Activated CD4-positive, alpha-beta T cell treated with anti-CD3 and anti-CD28 coated beads, Interleukin-2, amount 10 ng/mL, durations not matched to agents 7 days and 5 days (primary cell): ENCODE measurements around the gene SEMA4A. TPM values are rescaled to one million over a fixed set of nuclear protein-coding genes. Genes with fewer than 3 reads are reported as not detected.

Experiments used
- CTCF ChIA-PET: fragments of 350-600 bp; sonication (Branson Sonifier 250); formaldehyde crosslinking; loops from one replicate; lab custom pipeline; 2021; ENCODE audit warnings: antibody characterized with exemption; lab: Charles Lee
- POLR2A ChIA-PET: fragments of 350-600 bp; sonication (Branson Sonifier 250); formaldehyde crosslinking; loops from one replicate; lab custom pipeline; 2021; ENCODE audit warnings: antibody characterized with exemption; lab: Charles Lee
- DNase-seq: peaks from one replicate; pipeline ENCODE4 v3.0.0-alpha.2; 2020
- H3K27ac Mint-ChIP-seq: one replicate; pipeline ENCODE4 v1.8.0; 2021; ENCODE audit warnings: mild to moderate bottlenecking, moderate library complexity, mixed read lengths
- H3K27me3 Mint-ChIP-seq: one replicate; pipeline ENCODE4 v1.8.0; 2021; ENCODE audit warnings: mixed read lengths
- H3K36me3 Mint-ChIP-seq: one replicate; pipeline ENCODE4 v1.8.0; 2021; ENCODE audit warnings: low read depth, mixed read lengths
- H3K4me1 Mint-ChIP-seq: one replicate; pipeline ENCODE4 v1.8.0; 2021; ENCODE audit warnings: mixed read lengths
- H3K4me3 Mint-ChIP-seq: one replicate; pipeline ENCODE4 v1.8.0; 2021; ENCODE audit warnings: mild to moderate bottlenecking, moderate library complexity, mixed read lengths
- H3K9me3 Mint-ChIP-seq: one replicate; pipeline ENCODE4 v1.8.0; 2021; ENCODE audit warnings: mixed read lengths
- total RNA-seq, 2 experiments: library from RNA; stranded (reverse); gene quantifications; one replicate each; pipeline ENCODE4 v1.2.3, GENCODE V29; 2021

Gene SEMA4A
- total RNA-seq = 10 to 100 TPM; 35.3 to 37.8 TPM

- Mint-ChIP-seq H3K27me3 (no peaks in the 10 kb centered on the region), H3K4me1 (peaks cover 67% of the 10 kb centered on the region), H3K9me3 (no peaks in the 10 kb centered on the region), H3K27ac (peak within 1 kb of the TSS; percentile 85), H3K4me3 (peak within 1 kb of the TSS; percentile 81), H3K36me3 (peaks cover 11% of the 10 kb centered on the region)
- ChIA-PET CTCF (interaction anchor here (0.8 to 5.7 kb wide), 5 partner anchors 7 to 71 kb away, joined by 3 to 42 read pairs (median 4); partner anchors contain the start of gene SLC25A44), POLR2A (no interaction called here)
- no peak for DNase-seq
Observed at GRCh38 chr1:156153362-156153761, at the start of gene SEMA4A. SEMA4A (plus strand) TSS chr1:156153585; CDS start chr1:156154579, 994 bp downstream.

GRCh38 chr1:156104065-156104810 is 49.1 kb upstream of the SEMA4A start:
- H3K9me3 Mint-ChIP-seq = no peaks in the 10 kb centered on the region
- no peak overlapping the region for H3K4me3 Mint-ChIP-seq
- ChIA-PET CTCF (interaction anchor here (0.9 to 26.9 kb wide), 4 partner anchors 8 to 41 kb away, joined by 3 to 645 read pairs (median 15); partner anchors contain the start of gene LMNA), POLR2A (interaction anchor here (0.9 kb wide), 1 partner anchor 9 kb away, joined by 3 read pairs; no protein-coding TSS in a partner anchor)
- peak; percentile 37 for DNase-seq
- H3K36me3 Mint-ChIP-seq = no peaks in the 10 kb centered on the region
- H3K27me3 Mint-ChIP-seq = peaks cover 15% of the 10 kb centered on the region
- peak overlapping the region; percentile 15 for H3K27ac Mint-ChIP-seq
- H3K4me1 Mint-ChIP-seq = peaks cover 45% of the 10 kb centered on the region

GRCh38 chr1:156104861-156105832 is 48.2 kb upstream of the SEMA4A start:
- Mint-ChIP-seq H3K4me3 (peak overlapping the region; percentile 51), H3K4me1 (peaks cover 45% of the 10 kb centered on the region), H3K27me3 (peaks cover 11% of the 10 kb centered on the region), H3K36me3 (no peaks in the 10 kb centered on the region), H3K9me3 (no peaks in the 10 kb centered on the region), H3K27ac (peak overlapping the region; percentile 78)
- DNase-seq = no peak
- ChIA-PET POLR2A (interaction anchor here (0.9 kb wide), 1 partner anchor 10 kb away, joined by 3 read pairs; no protein-coding TSS in a partner anchor), CTCF (interaction anchor here (0.5 to 26.9 kb wide), 5 partner anchors 9 to 179 kb away, joined by 3 to 645 read pairs (median 5); partner anchors contain the start of gene LMNA)

GRCh38 chr1:156106624-156107488 is 46.5 kb upstream of the SEMA4A start:
- Mint-ChIP-seq H3K27ac (peak overlapping the region; percentile 78), H3K9me3 (no peaks in the 10 kb centered on the region), H3K27me3 (peaks cover 8% of the 10 kb centered on the region), H3K4me3 (peak overlapping the region; percentile 1), H3K4me1 (peaks cover 35% of the 10 kb centered on the region), H3K36me3 (no peaks in the 10 kb centered on the region)
- CTCF ChIA-PET = interaction anchor here (0.6 to 26.9 kb wide), 10 partner anchors 8 to 1502 kb away, joined by 3 to 645 read pairs (median 4); partner anchors contain the start of gene LMNA
- POLR2A ChIA-PET = no interaction called here
- DNase-seq = no peak

GRCh38 chr1:156108057-156108456 is 45.3 kb upstream of the SEMA4A start:
- Mint-ChIP-seq H3K27me3 (peaks cover 19% of the 10 kb centered on the region), H3K36me3 (no peaks in the 10 kb centered on the region), H3K9me3 (no peaks in the 10 kb centered on the region), H3K27ac (no peak overlapping the region), H3K4me1 (peaks cover 32% of the 10 kb centered on the region), H3K4me3 (no peak overlapping the region)
- DNase-seq = no peak
- ChIA-PET POLR2A (interaction anchor here (0.7 kb wide), 1 partner anchor 19 kb away, joined by 3 read pairs; no protein-coding TSS in a partner anchor), CTCF (interaction anchor here (0.7 to 26.9 kb wide), 2 partner anchors 16 to 95 kb away, joined by 3 to 645 read pairs; partner anchors contain the start of gene LMNA)

GRCh38 chr1:156108664-156109241 is 44.6 kb upstream of the SEMA4A start:
- POLR2A ChIA-PET = interaction anchor here (0.7 kb wide), 1 partner anchor 19 kb away, joined by 3 read pairs; no protein-coding TSS in a partner anchor
- H3K4me3 Mint-ChIP-seq = no peak overlapping the region
- DNase-seq = no peak
- H3K27me3 Mint-ChIP-seq = peaks cover 26% of the 10 kb centered on the region
- H3K27ac Mint-ChIP-seq = no peak overlapping the region
- CTCF ChIA-PET = interaction anchor here (1.3 to 26.9 kb wide), 2 partner anchors 15 to 63 kb away, joined by 3 to 645 read pairs; partner anchors contain the start of gene LMNA
- peaks cover 29% of the 10 kb centered on the region for H3K4me1 Mint-ChIP-seq
- no peaks in the 10 kb centered on the region for H3K9me3 Mint-ChIP-seq
- H3K36me3 Mint-ChIP-seq = no peaks in the 10 kb centered on the region

- Mint-ChIP-seq H3K4me3 (no peak overlapping the region), H3K9me3 (no peaks in the 10 kb centered on the region), H3K27me3 (peaks cover 39% of the 10 kb centered on the region), H3K4me1 (peaks cover 31% of the 10 kb centered on the region), H3K36me3 (no peaks in the 10 kb centered on the region), H3K27ac (no peak overlapping the region)
- DNase-seq = no peak
- ChIA-PET CTCF (interaction anchor here (1.2 to 26.9 kb wide), 3 partner anchors 11 to 65 kb away, joined by 3 to 645 read pairs (median 4); partner anchors contain the start of gene LMNA), POLR2A (no interaction called here)
Observed at GRCh38 chr1:156110252-156110651, 43.1 kb upstream of the SEMA4A start.

- Mint-ChIP-seq H3K9me3 (no peaks in the 10 kb centered on the region), H3K4me3 (no peak overlapping the region), H3K27ac (no peak overlapping the region), H3K27me3 (peaks cover 46% of the 10 kb centered on the region), H3K36me3 (no peaks in the 10 kb centered on the region), H3K4me1 (peaks cover 30% of the 10 kb centered on the region)
- CTCF ChIA-PET = interaction anchor here (0.6 to 25.5 kb wide), 6 partner anchors 13 to 284 kb away, joined by 3 to 645 read pairs (median 4); no protein-coding TSS in a partner anchor
- DNase-seq = no peak
- POLR2A ChIA-PET = no interaction called here
Observed at GRCh38 chr1:156111355-156111962, 41.9 kb upstream of the SEMA4A start.

GRCh38 chr1:156112276-156113137 is 40.9 kb upstream of the SEMA4A start:
- H3K27me3 Mint-ChIP-seq = peaks cover 43% of the 10 kb centered on the region

More at GRCh38 chr1:156112276-156113137, 40.9 kb upstream of the SEMA4A start:
- Mint-ChIP-seq H3K4me1 (peaks cover 27% of the 10 kb centered on the region), H3K4me3 (no peak overlapping the region), H3K9me3 (no peaks in the 10 kb centered on the region), H3K27ac (no peak overlapping the region), H3K36me3 (no peaks in the 10 kb centered on the region)
- CTCF ChIA-PET = interaction anchor here (0.6 to 25.5 kb wide), 7 partner anchors 12 to 254 kb away, joined by 3 to 645 read pairs (median 3); no protein-coding TSS in a partner anchor
- POLR2A ChIA-PET = no interaction called here
- no peak for DNase-seq
